Tibial nerve (tissue), 4 donors: ENCODE results near the gene SUFU. TPM values are rescaled to one million over a fixed set of nuclear protein-coding genes. Genes with fewer than 3 reads are reported as not detected.

ENCODE experiments used
- DNase-seq, 2 donors: peaks; one replicate each; pipeline ENCODE4 v3.0.0-alpha.2; 2019; ENCODE audit warnings: low spot score in 2 of 2
- H3K27ac ChIP-seq, 4 donors: fragments of 200-600 bp; sonication (generic) in 3 of 4; one replicate each; pipeline ENCODE4 v1.5.1; 2017 to 2019; ENCODE audit warnings: mild to moderate bottlenecking in 1 of 4
- H3K27me3 ChIP-seq, 2 donors: fragments of 200-600 bp; sonication (generic) in 1 of 2; one replicate each; pipeline versions ENCODE4 v1.5.1 to v1.6.0; 2017 to 2019
- H3K36me3 ChIP-seq, 3 donors: fragments of 200-600 bp; sonication (generic); one replicate each; pipeline ENCODE4 v1.5.1; 2018 to 2019
- H3K4me1 ChIP-seq, 4 donors: fragments of 200-600 bp; sonication (generic) in 3 of 4; one replicate each; pipeline ENCODE4 v1.5.1; 2017 to 2019
- H3K4me3 ChIP-seq, 4 donors: fragments of 200-600 bp; sonication (generic) in 3 of 4; one replicate each; pipeline ENCODE4 v1.5.1; 2017 to 2019; ENCODE audit warnings: mild to moderate bottlenecking in 1 of 4, moderate library complexity in 1 of 4
- H3K9me3 ChIP-seq, 4 donors: fragments of 200-600 bp; sonication (generic) in 3 of 4; one replicate each; pipeline ENCODE4 v1.5.1; 2017 to 2019
- EP300 ChIP-seq, 2 donors: sonication (generic); formaldehyde crosslinking; IDR thresholded peaks; one replicate each; pipeline ENCODE4 v1.6.1; 2017; ENCODE audit warnings: antibody characterized with exemption in 2 of 2, mild to moderate bottlenecking in 1 of 2
- POLR2A ChIP-seq, 2 donors: fragments of 450-650 bp; IDR thresholded peaks; one replicate each; pipeline ENCODE4 v1.6.1; 2017; ENCODE audit warnings: antibody characterized with exemption in 2 of 2, mild to moderate bottlenecking in 2 of 2, moderate library complexity in 2 of 2
- WGBS, 2 donors: methylation state at CpG; one replicate each; pipeline ENCODE4 v1.1.5; 2018; 5-methylcytosine and 5-hydroxymethylcytosine counted together
- total RNA-seq, 4 donors: library from RNA; depleted of rRNA; stranded (reverse); fragments of >200 nt; gene quantifications; one replicate each; pipeline ENCODE4 v1.1.0, GENCODE V29; 2016
- TF ChIP-seq, protein P1 (sequence below), 5 experiments: fragments of 200-600 bp in 3 of 5; fragments of 450-650 bp in 2 of 5; sonication (generic) in 3 of 5; IDR thresholded peaks; one replicate each; pipeline ENCODE4 v1.5.1; 2016 to 2019; ENCODE audit warnings: antibody characterized with exemption in 5 of 5, mild to moderate bottlenecking in 3 of 5, moderate library complexity in 2 of 5

The SUFU gene
- total RNA-seq, 4 donors from 2014 or later = 9.8 to 17.1 (median 14.2) TPM

DNA sequence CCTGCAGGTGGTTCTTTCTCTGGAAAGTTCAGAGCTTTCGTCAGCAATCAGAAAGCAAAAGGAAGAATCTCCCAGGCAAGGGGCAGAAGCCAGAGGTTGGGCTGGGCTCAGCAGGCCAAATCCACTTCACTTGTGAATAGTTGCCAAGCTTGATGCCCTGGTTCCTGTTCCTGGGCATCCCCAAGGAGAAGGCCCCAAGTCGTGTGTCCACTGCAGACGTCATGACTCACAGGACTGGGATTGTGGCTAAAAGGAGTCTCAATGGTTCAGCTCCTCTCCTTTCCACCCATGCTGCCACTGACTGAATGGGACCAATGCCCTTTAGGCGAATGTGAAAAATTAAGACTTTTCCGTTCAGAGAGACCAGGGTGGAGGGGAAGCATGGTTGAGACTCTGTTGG lies 101.9 kb downstream of the SUFU start:
- DNase-seq = no peak
- Histone ChIP-seq H3K9me3 (no peaks in the 10 kb centered on the region), H3K36me3 (peaks cover 0 to 46% (median 0%) of the 10 kb centered on the region in 3 donors), H3K4me3 (no peak overlapping the region), H3K27me3 (no peaks in the 10 kb centered on the region), H3K4me1 (peaks cover 0 to 47% (median 3%) of the 10 kb centered on the region in 4 donors), H3K27ac (no peak overlapping the region)
- 69 to 87% methylated on average over 5 of the region's 5 CpGs for WGBS, 2 donors
- TF ChIP-seq, protein P1, sequence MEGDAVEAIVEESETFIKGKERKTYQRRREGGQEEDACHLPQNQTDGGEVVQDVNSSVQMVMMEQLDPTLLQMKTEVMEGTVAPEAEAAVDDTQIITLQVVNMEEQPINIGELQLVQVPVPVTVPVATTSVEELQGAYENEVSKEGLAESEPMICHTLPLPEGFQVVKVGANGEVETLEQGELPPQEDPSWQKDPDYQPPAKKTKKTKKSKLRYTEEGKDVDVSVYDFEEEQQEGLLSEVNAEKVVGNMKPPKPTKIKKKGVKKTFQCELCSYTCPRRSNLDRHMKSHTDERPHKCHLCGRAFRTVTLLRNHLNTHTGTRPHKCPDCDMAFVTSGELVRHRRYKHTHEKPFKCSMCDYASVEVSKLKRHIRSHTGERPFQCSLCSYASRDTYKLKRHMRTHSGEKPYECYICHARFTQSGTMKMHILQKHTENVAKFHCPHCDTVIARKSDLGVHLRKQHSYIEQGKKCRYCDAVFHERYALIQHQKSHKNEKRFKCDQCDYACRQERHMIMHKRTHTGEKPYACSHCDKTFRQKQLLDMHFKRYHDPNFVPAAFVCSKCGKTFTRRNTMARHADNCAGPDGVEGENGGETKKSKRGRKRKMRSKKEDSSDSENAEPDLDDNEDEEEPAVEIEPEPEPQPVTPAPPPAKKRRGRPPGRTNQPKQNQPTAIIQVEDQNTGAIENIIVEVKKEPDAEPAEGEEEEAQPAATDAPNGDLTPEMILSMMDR (IDR thresholded peaks at IDR 0.05) = no peak
- no peak for TF ChIP-seq POLR2A (IDR thresholded peaks at IDR 0.05)
- TF ChIP-seq EP300 (IDR thresholded peaks at IDR 0.05) = no peak

DNA sequence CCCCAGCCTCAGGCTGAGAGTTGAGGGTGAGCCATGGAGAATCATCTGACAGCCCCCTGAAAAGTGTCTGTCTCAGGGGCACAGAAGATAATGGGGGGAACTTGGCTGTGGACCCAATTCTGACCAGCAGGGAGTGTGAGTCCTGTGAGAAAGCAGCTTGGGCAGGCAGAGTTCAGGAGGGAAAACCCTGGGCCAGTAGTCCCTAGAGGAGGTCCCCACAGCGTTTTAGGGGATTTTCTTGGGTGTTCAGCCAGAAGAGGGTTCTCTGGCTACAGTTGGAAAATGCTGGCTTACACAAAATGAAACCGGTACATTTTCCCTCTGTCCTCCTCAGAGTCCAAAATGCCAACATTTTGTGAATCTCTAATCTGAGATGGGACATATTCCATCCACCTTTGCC lies 104.7 kb downstream of the SUFU start:
- no peaks in the 10 kb centered on the region for H3K27me3 ChIP-seq
- 52 to 54% methylated on average over 2 of the region's 2 CpGs for WGBS, 2 donors
- H3K4me3 ChIP-seq = no peak overlapping the region
- H3K9me3 ChIP-seq = no peaks in the 10 kb centered on the region
- H3K4me1 ChIP-seq = peaks cover 0 to 50% (median 8%) of the 10 kb centered on the region in 4 donors
- peak overlapping the region in 1 of 4 donors; percentile 9 for H3K27ac ChIP-seq
- TF ChIP-seq POLR2A (IDR thresholded peaks at IDR 0.05) (no peak), EP300 (IDR thresholded peaks at IDR 0.05) (no peak)
- TF ChIP-seq, protein P1 (IDR thresholded peaks at IDR 0.05) = no peak
- peak in 1 of 2 donors; percentile 2 for DNase-seq
- H3K36me3 ChIP-seq = peaks cover 0 to 29% (median 0%) of the 10 kb centered on the region in 3 donors

DNA sequence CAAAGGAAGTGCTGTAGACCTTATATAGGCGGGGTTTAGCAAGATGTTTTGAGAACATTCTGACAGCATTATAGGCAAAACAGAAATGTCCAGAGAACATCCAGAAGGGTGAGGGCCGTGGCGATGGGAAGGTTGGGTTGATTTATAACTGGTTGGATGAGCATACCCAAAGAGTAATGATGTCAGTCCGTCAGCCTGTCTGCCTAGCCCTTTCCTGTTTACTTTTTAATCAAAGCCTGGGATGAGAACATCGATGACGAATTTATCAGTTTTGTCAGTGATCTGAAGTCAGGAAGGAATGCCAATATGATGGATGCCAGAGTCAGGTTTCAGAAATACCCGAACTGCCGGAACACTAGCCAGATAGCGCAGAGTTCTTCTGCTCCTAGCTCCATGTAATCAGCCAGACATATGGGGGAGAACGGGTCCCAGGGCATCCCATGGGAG lies 106.7 kb downstream of the SUFU start:
- no peak for DNase-seq
- H3K4me3 ChIP-seq = no peak overlapping the region
- H3K27ac ChIP-seq = peak overlapping the region in 1 of 4 donors; percentile 4
- peaks cover 0 to 24% (median under 1%) of the 10 kb centered on the region in 3 donors for H3K36me3 ChIP-seq
- no peaks in the 10 kb centered on the region for H3K9me3 ChIP-seq
- H3K27me3 ChIP-seq = no peaks in the 10 kb centered on the region
- WGBS, 2 donors = 87 to 90% methylated on average over 10 of the region's 10 CpGs
- TF ChIP-seq, protein P1 (IDR thresholded peaks at IDR 0.05) = no peak
- TF ChIP-seq POLR2A (IDR thresholded peaks at IDR 0.05) (no peak), EP300 (IDR thresholded peaks at IDR 0.05) (no peak)
- H3K4me1 ChIP-seq = peaks cover 0 to 51% (median 8%) of the 10 kb centered on the region in 4 donors

DNA sequence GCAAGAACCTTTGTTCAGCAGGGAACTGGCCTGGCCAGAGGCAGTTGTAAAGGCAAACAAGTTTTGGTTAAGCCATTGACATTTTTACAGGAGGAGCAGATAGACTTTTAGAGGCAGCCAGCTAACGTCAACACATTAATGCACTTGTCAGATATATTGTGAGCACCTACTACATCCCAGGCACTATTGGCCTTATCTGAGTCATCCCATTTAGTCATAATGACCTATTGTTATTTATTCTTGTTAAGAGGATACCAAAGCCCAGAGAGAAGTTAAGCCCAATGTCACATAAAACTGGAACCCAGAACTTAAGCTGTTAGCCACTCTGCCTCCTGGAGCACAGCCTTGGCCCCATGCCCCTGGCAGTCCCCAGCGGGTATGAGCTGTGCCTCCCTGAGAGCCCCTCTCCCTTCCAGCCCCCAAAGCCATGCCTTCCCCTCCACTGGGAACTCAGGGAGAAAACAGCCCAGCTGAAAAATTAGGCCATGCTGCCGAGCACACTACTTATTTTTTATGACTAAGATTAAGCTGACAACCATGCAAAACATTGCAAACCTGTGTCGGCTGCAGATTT lies 107.8 kb downstream of the SUFU start:
- Histone ChIP-seq H3K4me1 (peaks cover 0 to 62% (median 8%) of the 10 kb centered on the region in 4 donors), H3K9me3 (no peaks in the 10 kb centered on the region), H3K27me3 (no peaks in the 10 kb centered on the region), H3K36me3 (peaks cover 2 to 25% (median 6%) of the 10 kb centered on the region in 3 donors), H3K27ac (peak overlapping the region in 1 of 4 donors; percentile 4), H3K4me3 (no peak overlapping the region)
- 47 to 63% methylated on average over 4 of the region's 4 CpGs for WGBS, 2 donors
- TF ChIP-seq POLR2A (IDR thresholded peaks at IDR 0.05) (no peak), EP300 (IDR thresholded peaks at IDR 0.05) (no peak)
- TF ChIP-seq, protein P1 (IDR thresholded peaks at IDR 0.05) = no peak
- DNase-seq = no peak

DNA sequence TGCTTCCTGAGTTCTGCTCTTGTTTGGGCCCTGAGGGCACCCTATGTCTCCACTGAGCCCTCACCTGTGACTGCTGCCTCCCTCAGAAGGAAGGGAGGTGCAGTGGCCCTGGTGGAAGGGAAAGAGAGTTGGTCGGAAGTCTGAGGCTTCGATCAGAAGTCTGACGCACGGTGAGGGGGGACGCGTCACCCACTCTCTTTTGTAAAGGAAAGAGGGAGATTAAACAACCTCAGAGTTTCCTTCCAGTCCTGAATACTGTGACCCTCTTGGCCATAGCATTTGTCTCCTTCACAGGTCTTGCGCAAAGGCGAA lies 109.1 kb downstream of the SUFU start:
- DNase-seq = no peak
- Histone ChIP-seq H3K9me3 (no peaks in the 10 kb centered on the region), H3K27me3 (no peaks in the 10 kb centered on the region), H3K4me1 (peaks cover 0 to 64% (median 8%) of the 10 kb centered on the region in 4 donors), H3K4me3 (no peak overlapping the region), H3K36me3 (peaks cover 2 to 39% (median 6%) of the 10 kb centered on the region in 3 donors), H3K27ac (peak overlapping the region in 3 of 4 donors; percentile 41 to 64 (median 60))
- 89 to 90% methylated on average over 8 of the region's 8 CpGs for WGBS, 2 donors
- TF ChIP-seq, protein P1 (IDR thresholded peaks at IDR 0.05) = no peak
- no peak for TF ChIP-seq POLR2A (IDR thresholded peaks at IDR 0.05)
- peak in 1 of 2 donors; percentile 23 for TF ChIP-seq EP300 (IDR thresholded peaks at IDR 0.05)
